B cell (primary cell): ENCODE results near the gene CDCA5. TPM values are rescaled to one million over a fixed set of nuclear protein-coding genes. Genes with fewer than 3 reads are reported as not detected.
A peak's percentile ranks its signal among the peaks of the same experiment; 100 is the strongest.

Experiments used
- ATAC-seq: fragments of 200-7000 bp; cut with Tn5 transposase; one replicate; pipeline ENCODE4 v1.10.0; 2021; ENCODE audit warnings: low read depth, mild to moderate bottlenecking, moderate number of reproducible peaks, moderate library complexity
- CTCF ChIA-PET: fragments of 350-600 bp; sonication (Branson Sonifier 250); formaldehyde crosslinking; loops from one replicate; lab custom pipeline; 2021; ENCODE audit warnings: antibody characterized with exemption, inconsistent platforms; lab: Charles Lee
- POLR2A ChIA-PET: fragments of 350-600 bp; sonication (Branson Sonifier 250); formaldehyde crosslinking; loops from one replicate; lab custom pipeline; 2021; ENCODE audit warnings: antibody characterized with exemption; lab: Charles Lee
- DNase-seq: peaks from one replicate; pipeline ENCODE4 v3.0.0; 2013
- H2AFZ ChIP-seq: 2 replicates; pipeline ENCODE4 v1.6.1; 2012; ENCODE audit warnings: mild to moderate bottlenecking, low read depth, low read length; ENCODE audit not compliant: insufficient read depth, poor library complexity, severe bottlenecking
- H3K27ac ChIP-seq, 2 donors: 1 replicate in 1 of 2; 2 replicates in 1 of 2; pipeline ENCODE4 v1.5.1; 2012 to 2013; ENCODE audit warnings: low read length in 2 of 2, mild to moderate bottlenecking in 2 of 2, moderate library complexity in 1 of 2
- H3K27me3 ChIP-seq, 4 experiments: fragments of 200-600 bp in 1 of 4; sonication (generic) in 1 of 4; replicated peaks in 1 of 4; 1 replicate in 2 of 4; 2 replicates in 2 of 4; pipeline versions ENCODE4 v1.6.1 to v1.7.0; 2013 to 2016; ENCODE audit warnings: low read length in 3 of 4, mild to moderate bottlenecking in 2 of 4, mixed read lengths in 1 of 4, moderate library complexity in 1 of 4; ENCODE audit not compliant: insufficient read depth in 4 of 4, control insufficient read depth in 3 of 4; ENCODE audit errors: control extremely low read depth in 1 of 4
- H3K36me3 ChIP-seq, 2 experiments: replicated peaks in 1 of 2; 1 replicate in 1 of 2; 2 replicates in 1 of 2; pipeline versions ENCODE4 v1.6.1 to v1.7.1; 2013; ENCODE audit warnings: low read length in 1 of 2; ENCODE audit not compliant: insufficient read depth in 2 of 2, control insufficient read depth in 1 of 2; ENCODE audit errors: control extremely low read depth in 1 of 2, extremely low read depth in 1 of 2
- H3K4me1 ChIP-seq, 2 donors: fragments of 200-600 bp in 1 of 2; sonication (generic) in 1 of 2; 1 replicate in 1 of 2; 2 replicates in 1 of 2; pipeline versions ENCODE4 v1.5.1 to v1.6.1; 2013 to 2017; ENCODE audit warnings: low read length in 2 of 2; ENCODE audit not compliant: control insufficient read depth in 2 of 2, insufficient read depth in 2 of 2
- H3K4me2 ChIP-seq: replicated peaks from 2 replicates; pipeline ENCODE3; 2012; ENCODE audit warnings: mild to moderate bottlenecking, low read depth, low read length; ENCODE audit not compliant: poor library complexity, severe bottlenecking
- H3K4me3 ChIP-seq, 5 experiments: fragments of 200-600 bp in 1 of 5; sonication (generic) in 1 of 5; 1 replicate in 3 of 5; 2 replicates in 2 of 5; pipeline versions ENCODE4 v1.5.1 to v1.7.0; 2011 to 2016; ENCODE audit warnings: low read length in 4 of 5, mild to moderate bottlenecking in 4 of 5, low read depth in 2 of 5, control low read depth in 1 of 5, moderate library complexity in 1 of 5; ENCODE audit not compliant: insufficient read depth in 1 of 5; ENCODE audit errors: control extremely low read depth in 1 of 5, extremely low read depth in 1 of 5
- H3K79me2 ChIP-seq: fragments of 200-600 bp; sonication (generic); one replicate; pipeline ENCODE4 v1.6.0; 2016; ENCODE audit warnings: low read length; ENCODE audit not compliant: control insufficient read depth, insufficient read depth
- H3K9ac ChIP-seq: fragments of 200-600 bp; sonication (generic); 2 replicates; pipeline ENCODE4 v1.6.1; 2017; ENCODE audit warnings: mild to moderate bottlenecking, low read length, moderate library complexity
- H3K9me3 ChIP-seq, 3 donors: one replicate each; pipeline versions ENCODE4 v1.6.1 to v1.7.1; 2013; ENCODE audit warnings: low read length in 2 of 3; ENCODE audit not compliant: control insufficient read depth in 2 of 3, insufficient read depth in 1 of 3; ENCODE audit errors: control extremely low read depth in 1 of 3
- H4K20me1 ChIP-seq: 2 replicates; pipeline ENCODE4 v1.6.0; 2012; ENCODE audit warnings: mild to moderate bottlenecking, low read length; ENCODE audit not compliant: insufficient read depth, control insufficient read depth, poor library complexity, severe bottlenecking
- H3K27ac Mint-ChIP-seq: one replicate; pipeline ENCODE4 v1.8.0; 2021; ENCODE audit warnings: mixed read lengths
- H3K27me3 Mint-ChIP-seq: one replicate; pipeline ENCODE4 v1.8.0; 2021; ENCODE audit warnings: mixed read lengths
- H3K4me1 Mint-ChIP-seq: one replicate; pipeline ENCODE4 v1.8.0; 2021; ENCODE audit warnings: mixed read lengths
- H3K4me3 Mint-ChIP-seq: one replicate; pipeline ENCODE4 v1.8.0; 2021; ENCODE audit warnings: mixed read lengths
- H3K9me3 Mint-ChIP-seq: one replicate; pipeline ENCODE4 v1.8.0; 2022; ENCODE audit warnings: mixed read lengths; ENCODE audit not compliant: insufficient read depth
- CTCF ChIP-seq: fragments of 200-600 bp; IDR thresholded peaks from one replicate; pipeline ENCODE4 v1.8.0; 2022; ENCODE audit warnings: antibody characterized with exemption, mild to moderate bottlenecking
- EZH2 ChIP-seq: IDR thresholded peaks from 2 replicates; pipeline ENCODE4 v1.6.1; 2012; ENCODE audit warnings: borderline replicate concordance, low read depth, mild to moderate bottlenecking, moderate library complexity, low read length; ENCODE audit not compliant: insufficient read depth, poor library complexity, severe bottlenecking
- WGBS: methylation state at CpG from one replicate; pipeline ENCODE4 v1.1.5; 2013; ENCODE audit warnings: missing lambda C conversion rate; ENCODE audit not compliant: insufficient coverage; 5-methylcytosine and 5-hydroxymethylcytosine counted together
- intact Hi-C: fragments of 100-400 bp; cut with micrococcal nuclease; formaldehyde crosslinking; loops from one replicate; pipeline ENCODE4 v1.10.0; 2022
- polyA minus RNA-seq: library from RNA; depleted of rRNA, polyadenylated mRNA; stranded (reverse); fragments of >200 nt; gene quantifications from 2 replicates; pipeline ENCODE4 v1.2.3, GENCODE V29; 2012
- polyA plus RNA-seq: library from polyadenylated mRNA; depleted of rRNA; stranded (reverse); fragments of >200 nt; gene quantifications from 2 replicates; pipeline ENCODE4 v1.2.3, GENCODE V29; 2012
- total RNA-seq, 2 donors: library from RNA; stranded (reverse); fragments of 120-200 nt in 1 of 2; gene quantifications; 1 replicate in 1 of 2; 2 replicates in 1 of 2; pipeline versions ENCODE4 v1.2.3 to v1.2.4, GENCODE V29; 2013 to 2022

The CDCA5 gene
- total RNA-seq (0.78 and 1.4 TPM in 2 replicates), polyA plus RNA-seq (1.1 and 1.3 TPM in 2 replicates), polyA minus RNA-seq (2.1 and 2.4 TPM in 2 replicates)
- 0.91 TPM for total RNA-seq (2013)

GRCh38 chr11:65083834-65084597, at the start of gene CDCA5, which contains the start of gene ZFPL1:
TSS of gene CDCA5 (minus strand) at chr11:65084040. CDS start at chr11:65083978, 62 bp downstream.
TSS of gene ZFPL1 (plus strand) at chr11:65084222. CDS start at chr11:65084699, 477 bp downstream.
- Histone ChIP-seq H3K9ac (peak within 1 kb of the TSS; percentile 86), H3K27me3 (no peaks in the 10 kb centered on the region), H3K4me2 (peak within 1 kb of the TSS; percentile 88), H3K79me2 (peaks cover 24% of the 10 kb centered on the region), H3K9me3 (no peaks in the 10 kb centered on the region), H3K4me3 (peak within 1 kb of the TSS; percentile 61 to 81 (median 76)), H2AFZ (peak within 1 kb of the TSS; percentile 98), H3K27ac (peak within 1 kb of the TSS; percentile 91 to 94), H3K36me3 (peaks cover 0 to 40% of the 10 kb centered on the region in 2 experiments), H3K4me1 (peaks cover 12 to 19% of the 10 kb centered on the region in 2 donors), H4K20me1 (peaks cover 8% of the 10 kb centered on the region)
- Mint-ChIP-seq H3K27ac (peak within 1 kb of the TSS; percentile 100), H3K4me1 (peaks cover 28% of the 10 kb centered on the region), H3K9me3 (no peaks in the 10 kb centered on the region), H3K27me3 (no peaks in the 10 kb centered on the region), H3K4me3 (peak within 1 kb of the TSS; percentile 98)
- under 1% methylated on average over 77 of the region's 79 CpGs for WGBS
- ChIA-PET CTCF (interaction anchor here (0.5 to 2.0 kb wide), 3 partner anchors 27 to 50 kb away, joined by 3 to 8 read pairs (median 6); partner anchors contain the start of gene SAC3D1), POLR2A (no interaction called here)
- TF ChIP-seq EZH2 (no peak), CTCF (no peak)
- DNase-seq: peak; percentile 98
- peak; percentile 87 for ATAC-seq
- intact Hi-C loops: loop anchor here (1.0 kb wide), 9 partner anchors 12 to 167 kb away; partner anchors contain the start of genes ARL2, ATG2A, FAU and MRPL49
